NCI-H524 (cell line): ENCODE results near the gene VAT1L.

Experiments
- DNase-seq, 2 experiments: peaks; one replicate each; lab custom pipeline; 2025; lab: John Stamatoyannopoulos, UW

VAT1L gene, protein sequence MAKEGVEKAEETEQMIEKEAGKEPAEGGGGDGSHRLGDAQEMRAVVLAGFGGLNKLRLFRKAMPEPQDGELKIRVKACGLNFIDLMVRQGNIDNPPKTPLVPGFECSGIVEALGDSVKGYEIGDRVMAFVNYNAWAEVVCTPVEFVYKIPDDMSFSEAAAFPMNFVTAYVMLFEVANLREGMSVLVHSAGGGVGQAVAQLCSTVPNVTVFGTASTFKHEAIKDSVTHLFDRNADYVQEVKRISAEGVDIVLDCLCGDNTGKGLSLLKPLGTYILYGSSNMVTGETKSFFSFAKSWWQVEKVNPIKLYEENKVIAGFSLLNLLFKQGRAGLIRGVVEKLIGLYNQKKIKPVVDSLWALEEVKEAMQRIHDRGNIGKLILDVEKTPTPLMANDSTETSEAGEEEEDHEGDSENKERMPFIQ

DNA sequence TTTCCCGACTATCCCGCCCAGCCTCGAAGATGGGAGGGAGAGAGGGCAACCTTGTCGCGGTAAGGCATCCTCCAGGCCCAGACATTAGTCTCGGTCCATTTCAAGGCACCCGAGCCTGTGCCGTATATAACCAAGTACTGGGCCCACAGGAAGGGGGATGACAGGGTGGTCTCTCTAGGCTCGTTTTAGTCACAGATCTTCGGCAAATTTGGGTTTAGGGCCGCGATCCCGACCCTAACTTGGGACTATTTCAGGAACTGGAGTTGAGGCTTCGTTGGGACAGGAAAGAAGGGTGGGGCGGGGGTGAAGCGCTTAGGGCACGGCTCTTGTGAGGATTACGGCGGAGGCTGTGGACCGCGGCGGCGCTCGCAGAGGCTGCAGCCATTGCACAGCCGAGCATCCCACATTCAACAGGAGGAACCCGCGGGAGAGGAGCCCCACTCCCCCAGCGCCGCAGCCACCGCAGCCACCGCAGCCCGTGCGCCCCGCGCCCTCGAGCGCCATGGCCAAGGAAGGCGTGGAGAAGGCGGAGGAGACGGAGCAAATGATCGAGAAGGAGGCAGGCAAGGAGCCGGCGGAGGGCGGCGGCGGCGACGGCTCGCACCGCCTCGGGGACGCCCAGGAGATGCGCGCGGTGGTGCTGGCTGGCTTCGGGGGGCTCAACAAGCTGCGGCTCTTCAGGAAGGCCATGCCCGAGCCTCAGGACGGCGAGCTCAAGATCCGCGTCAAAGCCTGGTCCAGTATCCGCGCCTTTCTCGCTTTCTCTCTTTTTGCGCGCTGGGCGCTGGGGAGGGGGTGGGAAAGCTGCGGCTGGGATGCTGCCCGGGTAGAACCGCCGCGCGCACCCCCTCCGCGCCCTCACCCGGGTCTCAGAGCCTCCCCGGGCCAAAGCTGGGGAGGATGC is at the start of gene VAT1L:
VAT1L (plus strand) TSS at position 384 of the 904 bp plus-strand sequence; CDS start at position 503, 119 bp downstream.
- DNase-seq, result peak; percentile 55 to 57

DNA sequence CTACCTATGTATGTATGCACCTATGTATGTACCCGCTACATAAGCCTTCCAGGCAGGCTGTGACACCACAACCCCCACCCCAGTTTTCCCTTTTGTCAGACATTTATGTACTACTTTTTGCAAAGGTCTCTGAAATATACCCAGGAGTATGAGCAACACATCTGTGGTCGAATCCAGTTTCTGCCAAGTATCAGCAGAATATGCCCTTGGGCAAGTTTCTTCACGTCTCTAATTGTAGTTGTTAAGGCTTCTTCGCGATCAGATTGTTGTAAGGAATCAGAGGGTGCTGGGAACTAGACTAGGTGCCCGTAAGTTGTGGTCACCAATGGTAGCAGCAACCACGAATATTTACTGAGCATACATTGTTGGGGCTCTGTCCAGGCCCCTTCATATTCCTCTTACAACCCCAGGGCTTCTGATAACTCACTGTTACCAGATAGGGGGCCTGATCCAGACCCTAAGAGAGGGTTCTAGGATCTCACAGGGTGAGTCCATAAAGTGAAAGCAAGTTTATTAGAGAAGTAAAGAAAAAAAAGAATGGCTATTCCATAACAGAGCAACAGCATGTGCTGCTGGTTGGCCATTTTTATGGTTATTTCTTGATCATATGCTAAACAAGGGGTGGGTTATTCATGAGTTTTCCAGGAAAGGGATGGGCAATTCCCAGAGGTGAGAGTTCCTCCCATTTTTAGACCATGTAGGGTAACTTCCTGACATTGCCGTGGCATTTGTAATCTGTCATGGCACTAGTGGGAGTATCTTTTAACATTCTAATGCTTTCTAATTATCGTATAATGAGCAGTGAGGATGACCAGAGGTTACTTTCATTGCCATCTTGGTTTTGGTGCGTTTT is 49.4 kb upstream of the VAT1L start:
- DNase-seq, result no peak

DNA sequence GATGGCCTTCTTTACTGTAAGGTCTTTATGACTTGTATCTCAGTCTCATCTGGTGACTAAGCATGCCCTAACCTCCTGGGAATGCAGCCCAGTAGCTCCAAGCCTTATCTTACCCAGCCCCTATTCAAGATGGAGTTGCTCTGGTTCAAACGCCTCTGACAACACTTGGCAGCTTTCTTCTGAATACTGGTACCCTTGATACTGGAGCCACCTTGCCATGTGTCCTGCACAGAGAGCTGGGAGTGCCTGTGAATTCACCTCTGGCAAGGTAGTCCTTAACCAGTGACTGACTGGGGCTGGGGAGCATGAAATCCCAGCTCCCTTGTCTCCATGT is 48.8 kb upstream of the VAT1L start:
- no peak for DNase-seq

DNA sequence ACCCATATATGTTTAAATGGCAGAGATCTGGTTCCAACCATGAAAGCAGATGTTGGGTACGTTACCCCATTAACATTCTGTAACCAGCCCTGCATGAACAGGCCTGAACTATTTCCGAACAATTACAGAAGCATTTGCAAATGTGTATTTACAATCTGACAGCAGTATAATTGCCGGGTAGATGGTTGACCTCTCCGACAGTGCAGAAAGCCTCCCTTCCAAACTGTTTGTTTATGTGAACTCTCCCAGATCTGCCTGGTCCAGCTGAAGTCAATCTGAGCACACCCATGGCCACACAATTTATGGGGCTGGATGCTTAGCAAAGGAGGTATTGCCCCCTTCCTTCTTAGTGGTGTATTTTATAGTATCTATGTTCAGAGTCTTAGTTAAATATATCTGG is 44.2 kb upstream of the VAT1L start:
- no peak for DNase-seq

DNA sequence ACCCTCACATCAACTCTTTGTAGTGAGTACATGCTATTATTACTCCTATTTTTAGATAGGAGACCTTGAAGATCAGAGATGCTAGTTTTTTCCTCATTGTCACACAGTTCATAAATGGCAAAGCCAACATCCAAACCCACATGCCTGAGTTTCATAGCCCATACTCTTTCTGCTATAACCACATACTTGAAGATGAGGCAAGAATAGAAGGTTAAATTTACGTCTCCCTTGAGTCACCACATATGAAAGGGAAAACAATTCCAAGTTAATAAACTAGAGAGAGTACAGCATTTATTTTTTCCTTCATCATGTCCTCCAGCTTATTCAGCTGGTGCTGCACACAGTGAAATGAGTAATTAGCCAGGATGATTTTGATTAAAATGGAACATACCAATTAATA is 42.4 kb upstream of the VAT1L start:
- DNase-seq, result no peak

DNA sequence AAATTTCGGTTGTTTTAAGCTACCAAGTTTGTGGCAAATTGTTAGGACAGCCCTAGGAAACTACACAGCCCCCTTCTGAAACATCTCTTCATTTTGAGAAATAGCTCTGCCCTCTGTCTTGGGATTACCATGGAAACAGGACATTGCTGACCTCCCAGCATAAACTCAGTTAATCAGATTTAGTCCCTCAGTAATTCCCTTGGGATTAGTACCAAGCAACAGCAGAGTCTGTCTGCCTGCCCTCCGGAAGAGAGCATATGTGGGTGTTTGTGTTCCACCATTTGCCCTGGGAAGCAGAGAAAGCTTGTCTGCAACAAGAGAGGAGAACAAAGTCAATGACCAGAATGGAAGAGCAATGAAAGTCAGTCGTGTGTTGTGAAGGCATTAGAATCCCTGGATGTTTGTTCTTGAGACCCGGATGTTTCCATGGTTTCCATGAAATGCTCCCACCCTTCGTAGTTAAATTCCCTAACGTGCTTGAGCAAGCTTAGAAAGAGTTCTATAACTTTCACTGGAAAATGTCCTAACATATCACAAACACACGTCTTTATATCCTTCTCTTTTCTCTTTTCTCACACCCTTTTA is 39.9 kb upstream of the VAT1L start:
- peak; percentile 66 to 85 for DNase-seq

DNA sequence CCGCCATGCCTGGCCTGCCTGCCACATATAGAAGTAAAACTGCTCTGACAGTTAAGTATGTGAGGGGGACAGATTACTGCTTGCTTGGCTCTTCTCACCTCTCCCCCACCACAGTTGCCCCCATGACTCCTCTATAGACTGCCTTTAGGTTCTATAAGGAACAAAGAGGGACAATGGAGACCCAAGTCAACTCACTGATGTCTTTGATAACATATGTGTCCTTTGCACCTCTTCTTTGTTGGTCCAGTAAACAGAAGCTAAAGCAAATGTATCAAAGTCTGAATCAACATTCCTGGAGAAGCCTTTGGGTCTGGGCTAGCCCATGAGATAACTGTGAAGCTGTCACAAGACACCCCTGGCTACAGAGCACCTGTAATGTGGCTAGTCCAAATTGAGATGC is 38.9 kb upstream of the VAT1L start:
- no peak for DNase-seq

DNA sequence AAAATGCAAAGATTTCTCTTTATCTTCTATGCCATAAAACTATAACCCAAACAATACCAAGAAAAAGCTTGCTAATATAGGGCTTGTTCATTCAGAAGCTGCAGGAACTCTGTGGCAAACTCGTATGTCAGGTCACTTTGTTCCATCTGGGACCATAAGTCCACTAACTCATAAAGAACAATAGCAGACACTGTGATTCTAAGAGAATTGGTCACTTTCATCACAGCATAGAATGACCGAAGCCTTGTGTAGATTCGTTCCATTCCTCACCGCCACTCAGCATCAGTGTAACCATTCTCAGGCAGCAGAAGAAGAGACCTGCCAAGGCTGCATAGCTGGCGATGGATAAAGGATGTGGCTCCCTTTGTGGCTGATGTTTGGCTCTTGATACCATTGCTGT is 30.3 kb upstream of the VAT1L start:
- DNase-seq, result no peak

DNA sequence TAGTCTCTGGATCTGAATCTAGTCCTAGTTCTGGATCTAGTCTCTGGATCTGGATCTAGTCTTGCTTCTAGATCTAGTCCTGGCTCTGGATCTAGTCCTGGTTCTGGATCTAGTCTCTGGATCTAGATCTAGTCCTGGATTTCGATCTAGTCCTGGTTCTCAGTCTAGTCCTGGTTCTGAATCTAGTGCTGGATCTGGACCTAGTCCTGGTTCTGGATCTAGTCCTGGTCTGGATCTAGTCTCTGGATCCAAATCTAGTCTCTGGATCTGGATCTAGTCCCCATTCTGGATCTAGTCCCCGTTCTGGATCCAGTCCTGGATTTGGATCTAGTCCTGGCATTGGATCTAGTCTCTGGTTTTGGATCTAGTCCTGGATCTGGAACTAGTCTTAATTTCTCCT is 29.9 kb upstream of the VAT1L start:
- no peak for DNase-seq

DNA sequence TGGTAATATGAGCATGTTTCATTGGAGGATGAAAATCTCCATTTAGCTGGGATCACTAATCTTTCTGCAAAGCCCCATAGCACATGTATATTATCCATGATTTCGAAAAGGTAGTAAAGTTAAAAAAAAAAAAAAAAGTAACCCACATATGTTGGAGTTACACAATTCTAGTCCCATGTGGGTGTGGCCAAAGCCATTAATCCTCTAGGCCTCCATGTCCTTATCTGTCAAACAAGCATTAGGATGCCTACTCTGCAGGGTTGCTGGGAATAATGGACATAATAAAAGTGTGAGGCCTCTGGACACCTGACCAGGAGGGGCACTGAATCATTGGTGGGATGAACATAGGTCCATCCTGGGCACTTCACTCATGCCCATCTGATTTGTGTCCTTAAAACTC is 29.2 kb upstream of the VAT1L start:
- no peak for DNase-seq

DNA sequence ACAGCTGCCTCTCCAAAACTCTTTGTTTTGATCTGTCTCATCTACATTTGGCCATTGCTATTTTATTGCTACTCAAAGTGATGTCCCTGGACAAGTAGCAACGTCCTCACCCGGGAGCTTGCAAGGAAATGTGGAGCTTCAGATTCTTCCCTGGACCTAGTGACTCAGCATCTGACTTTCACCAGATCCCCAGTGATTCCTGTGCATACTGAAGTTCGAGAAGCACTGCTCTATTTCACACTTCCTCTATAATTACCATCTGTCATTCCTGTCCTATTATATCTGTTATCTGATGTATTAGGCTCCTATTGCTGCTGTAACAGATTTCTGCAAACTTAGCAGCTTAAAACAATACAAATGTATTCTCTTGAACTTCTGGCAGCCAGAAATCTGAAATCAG is 28.5 kb upstream of the VAT1L start:
- DNase-seq, result peak; percentile 59

DNA sequence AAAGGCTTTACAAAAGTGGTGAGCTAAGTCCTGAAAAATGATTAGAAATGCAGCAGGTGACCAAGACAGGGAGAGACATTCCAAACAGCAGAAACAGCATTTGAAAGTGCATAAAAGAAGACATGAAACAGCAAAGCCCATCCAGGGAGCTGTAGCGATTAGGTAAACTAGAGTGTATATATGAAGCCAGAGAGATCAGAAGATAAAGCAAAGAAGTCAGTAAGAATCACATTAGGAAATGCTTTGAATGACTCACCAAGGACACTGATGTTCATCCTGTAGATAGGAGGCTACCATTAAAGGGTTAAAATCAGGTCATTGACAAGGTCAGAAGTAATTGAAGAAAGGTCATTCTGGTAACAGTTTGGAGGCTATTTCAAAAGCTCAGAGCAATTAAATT is 27.6 kb upstream of the VAT1L start:
- DNase-seq, result no peak

DNA sequence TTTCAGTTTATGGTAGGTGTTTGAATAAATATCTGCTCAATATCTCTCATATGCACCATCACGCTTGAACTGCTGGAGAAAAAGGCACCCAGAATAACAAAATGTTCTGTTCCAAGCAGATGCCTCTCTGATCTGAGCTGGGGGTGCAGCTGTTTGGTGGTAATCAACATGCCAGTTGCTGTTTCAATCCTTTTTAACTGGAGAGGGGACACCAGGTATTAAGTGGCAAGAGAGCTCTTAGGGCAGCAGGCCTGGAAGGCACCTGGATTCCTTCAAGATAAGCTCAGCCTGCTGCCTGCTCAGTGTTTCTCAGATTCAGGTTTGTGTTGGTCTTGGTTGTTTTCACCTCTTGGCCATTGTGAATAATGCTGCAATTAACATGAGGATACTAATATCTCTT is 27.2 kb upstream of the VAT1L start:
- peak; percentile 95 to 97 for DNase-seq

DNA sequence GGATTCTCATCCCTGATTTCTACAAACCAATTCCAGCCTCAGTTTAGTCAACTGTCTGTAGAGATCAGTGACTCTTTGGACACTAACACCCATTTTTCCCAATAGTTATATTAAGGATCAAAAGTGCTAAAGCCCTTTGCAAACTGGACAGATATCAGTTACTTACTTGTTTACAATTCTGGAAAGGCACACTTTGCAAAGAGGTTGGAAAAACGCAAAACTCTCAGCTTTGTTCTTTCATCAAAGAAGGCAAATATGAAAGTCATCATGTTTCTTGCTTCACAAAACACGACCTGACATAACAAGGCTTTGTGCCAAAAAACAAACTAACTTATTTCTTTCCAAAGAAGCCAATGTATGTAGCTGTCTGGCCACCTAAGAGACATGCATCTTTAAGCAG is 26.1 kb upstream of the VAT1L start:
- DNase-seq, result no peak

DNA sequence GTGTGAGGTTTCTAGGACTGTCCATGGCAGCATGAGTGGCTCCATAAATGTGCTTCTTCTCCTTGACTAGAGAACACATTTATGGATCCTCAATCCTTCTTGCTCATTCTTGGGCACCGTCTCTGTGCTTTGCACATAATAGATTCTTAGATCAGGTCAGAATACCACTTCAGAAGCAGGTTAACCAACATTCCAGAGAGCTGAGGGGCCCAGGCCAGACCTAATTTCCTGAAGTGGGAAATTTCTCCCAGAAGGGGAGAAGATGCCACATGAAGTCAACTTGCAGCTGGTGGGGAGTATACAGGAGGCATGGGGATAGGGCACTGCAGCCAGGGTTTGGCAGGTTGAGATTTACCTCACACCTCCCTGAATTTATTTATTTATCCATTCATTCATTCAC is 24.4 kb upstream of the VAT1L start:
- no peak for DNase-seq

DNA sequence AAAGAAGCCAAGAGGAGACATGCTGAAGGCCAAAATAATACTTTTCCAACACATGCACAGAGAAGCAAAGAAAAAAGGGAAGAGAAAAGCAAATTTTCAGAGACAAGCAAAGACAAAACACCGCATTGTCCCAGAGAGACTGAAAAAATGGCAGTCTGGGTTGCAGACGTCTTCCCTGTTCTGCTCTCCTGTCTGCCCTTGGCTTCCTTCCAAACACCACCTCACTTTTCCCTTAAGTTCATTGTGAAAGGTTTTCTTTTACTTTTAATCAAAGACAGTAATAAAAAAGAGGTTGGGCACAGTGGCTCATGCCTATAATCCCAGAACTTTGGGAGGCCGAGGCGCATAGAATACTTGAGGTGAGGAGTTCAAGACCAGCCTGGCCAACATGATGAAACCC is 21.2 kb upstream of the VAT1L start:
- no peak for DNase-seq

DNA sequence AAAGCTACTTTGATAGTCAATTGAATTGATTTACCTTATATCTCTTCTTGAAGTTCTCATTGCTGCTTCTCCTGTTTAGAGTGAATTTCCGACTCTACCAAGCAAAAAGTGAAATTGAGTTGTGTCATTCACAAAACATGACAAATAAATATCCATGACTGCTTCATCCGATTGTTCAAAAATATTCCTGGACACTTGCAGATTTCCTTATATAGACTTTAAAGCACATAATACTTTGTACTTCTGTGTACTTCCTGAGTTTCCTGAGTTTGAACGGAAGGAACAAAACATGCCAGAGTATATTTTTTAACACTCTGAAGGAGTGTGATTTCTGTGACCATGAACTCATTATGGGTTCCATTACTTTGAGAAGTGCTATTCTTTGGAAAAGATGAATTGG is 20.5 kb upstream of the VAT1L start:
- DNase-seq, result no peak

DNA sequence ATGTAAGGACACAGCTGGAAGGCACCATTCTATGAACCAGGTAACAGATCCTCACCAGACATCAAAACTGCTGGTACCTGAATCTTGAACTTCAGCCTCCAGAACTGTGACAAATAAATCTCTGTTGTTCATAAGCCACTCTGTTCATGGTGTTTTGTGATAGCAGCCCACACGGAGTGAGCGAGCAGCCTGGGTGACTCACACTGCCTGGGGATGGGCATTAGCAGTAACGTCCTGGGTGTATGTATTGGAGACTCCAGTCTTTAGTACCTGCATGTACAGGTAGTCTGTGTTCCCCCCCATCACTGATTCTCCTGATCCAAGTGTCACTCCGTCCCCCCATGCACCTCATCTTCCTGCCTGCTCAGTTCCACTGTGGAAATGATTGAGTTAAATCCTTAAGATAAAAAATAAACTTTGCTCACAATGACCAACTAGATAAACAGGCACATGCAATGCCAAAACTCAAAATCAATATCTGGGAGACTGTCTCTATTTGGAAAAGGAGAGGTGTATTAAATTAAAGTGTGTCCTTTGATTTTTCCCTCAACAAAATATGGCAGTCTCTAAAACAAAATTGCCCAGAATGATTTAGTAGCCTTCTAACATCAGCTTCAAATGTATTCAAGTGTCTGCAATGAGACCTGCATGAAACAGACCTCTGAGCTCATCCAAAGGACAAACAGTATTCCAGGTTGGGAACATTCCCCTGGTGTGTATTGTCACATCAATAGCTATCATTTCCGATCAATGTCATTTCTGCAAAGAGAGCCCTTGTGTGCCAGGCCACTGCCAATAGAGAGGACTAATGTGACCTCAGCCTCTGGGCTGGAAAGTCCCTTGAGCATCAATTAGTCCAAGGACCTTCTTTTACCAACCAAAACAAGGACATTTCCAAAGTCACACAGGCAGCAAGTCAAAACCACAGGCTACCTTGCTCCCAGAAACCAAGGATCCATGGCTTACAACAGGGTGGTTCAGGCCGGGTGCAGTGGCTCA is 12.2 kb upstream of the VAT1L start:
- no peak for DNase-seq

DNA sequence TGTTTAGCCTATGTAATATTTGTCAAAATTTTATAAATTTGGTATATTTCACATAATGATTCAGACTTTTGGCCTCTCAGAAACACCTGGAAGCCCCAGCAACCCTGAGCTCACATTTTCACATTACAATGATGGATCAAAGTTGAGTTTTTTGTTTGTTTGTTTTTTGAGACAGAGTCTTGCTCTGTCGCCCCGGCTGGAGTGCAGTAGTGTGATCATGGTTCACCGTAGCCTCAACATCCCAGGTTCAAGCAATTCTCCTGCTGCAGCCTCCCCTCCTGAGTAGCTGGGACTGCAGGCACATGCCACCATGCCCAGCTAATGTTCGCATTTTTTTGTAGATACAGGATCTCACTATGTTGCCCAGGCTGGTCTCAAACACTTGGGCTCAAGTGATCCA is 10.6 kb upstream of the VAT1L start:
- no peak for DNase-seq

DNA sequence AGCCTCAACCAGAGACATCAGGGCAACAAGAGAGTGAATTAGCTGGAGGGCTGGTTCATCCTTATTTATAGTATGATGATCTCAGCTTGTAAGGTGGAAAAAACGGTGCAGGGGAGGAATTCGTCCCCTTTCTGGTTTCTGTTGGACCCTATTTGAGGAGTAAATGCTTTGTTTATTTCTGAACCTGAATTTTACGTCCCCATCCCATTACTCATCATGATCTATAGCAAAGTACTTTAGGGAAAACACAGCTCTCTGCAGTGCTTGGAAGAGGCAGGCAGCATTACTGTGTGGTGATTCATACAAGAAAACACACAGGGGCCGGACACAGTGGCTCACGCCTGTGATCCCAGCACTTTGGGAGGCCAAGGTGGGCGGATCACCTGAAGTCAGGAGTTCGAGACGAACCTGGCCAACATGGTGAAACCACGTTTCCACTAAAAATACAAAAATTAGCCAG is 8.0 kb upstream of the VAT1L start:
- no peak for DNase-seq

DNA sequence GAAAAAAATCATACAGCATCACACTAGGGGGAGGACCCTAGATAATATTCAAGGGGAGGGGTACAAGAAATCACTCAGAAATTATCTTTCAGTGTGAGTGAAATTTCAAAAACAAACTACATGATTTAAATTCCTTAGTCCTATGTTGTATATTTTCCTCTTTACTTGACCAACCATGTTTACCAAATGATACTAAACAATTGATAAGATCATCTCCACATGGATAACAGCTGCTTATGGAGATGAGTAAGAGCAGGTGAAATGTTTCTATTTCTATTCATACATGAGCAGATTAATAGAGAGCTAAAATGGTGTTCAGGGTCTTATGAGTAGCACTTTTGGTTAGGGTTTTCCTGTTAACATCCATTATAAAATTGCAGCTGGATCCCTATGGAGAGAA is 7.3 kb upstream of the VAT1L start:
- DNase-seq, result no peak
